KMS-11 (cell line): Measurements from ENCODE around the gene AOX1.

Experiments
- H2AFZ ChIP-seq: fragments of 200-600 bp; sonication (generic); 2 replicates; pipeline ENCODE4 v1.6.1; 2016; ENCODE audit warnings: antibody characterized with exemption, mixed run types, low read depth
- H3K27ac ChIP-seq: fragments of 200-600 bp; sonication (generic); 2 replicates; pipeline ENCODE4 v1.6.1; 2016; ENCODE audit warnings: mild to moderate bottlenecking, mixed run types
- H3K27me3 ChIP-seq: fragments of 200-600 bp; sonication (generic); 2 replicates; pipeline ENCODE4 v1.6.1; 2017; ENCODE audit warnings: mild to moderate bottlenecking, low read depth, mixed run types, moderate library complexity; ENCODE audit not compliant: insufficient read depth
- H3K36me3 ChIP-seq: fragments of 200-600 bp; sonication (generic); 2 replicates; pipeline ENCODE4 v1.6.1; 2017; ENCODE audit warnings: mild to moderate bottlenecking, mixed run types; ENCODE audit not compliant: insufficient read depth
- H3K4me1 ChIP-seq: fragments of 200-600 bp; sonication (generic); 2 replicates; pipeline ENCODE4 v1.6.1; 2016; ENCODE audit warnings: mild to moderate bottlenecking, low read depth, mixed run types; ENCODE audit not compliant: poor library complexity, severe bottlenecking
- H3K4me2 ChIP-seq: fragments of 200-600 bp; sonication (generic); 2 replicates; pipeline ENCODE4 v1.7.0; 2016; ENCODE audit warnings: mild to moderate bottlenecking, mixed run types
- H3K4me3 ChIP-seq: fragments of 200-600 bp; sonication (generic); IDR thresholded peaks from 2 replicates; pipeline ENCODE4 v1.6.1; 2017; ENCODE audit warnings: low read depth, low read length, mixed read lengths; ENCODE audit not compliant: insufficient read depth
- H3K79me2 ChIP-seq: fragments of 200-600 bp; sonication (generic); 2 replicates; pipeline ENCODE4 v1.6.1; 2016; ENCODE audit warnings: low read depth, mixed run types; ENCODE audit not compliant: insufficient read depth
- H3K9ac ChIP-seq: fragments of 200-600 bp; sonication (generic); 2 replicates; pipeline ENCODE4 v1.6.1; 2016; ENCODE audit warnings: mild to moderate bottlenecking, mixed run types
- H4K20me1 ChIP-seq: fragments of 200-600 bp; sonication (generic); 2 replicates; pipeline ENCODE4 v1.6.1; 2016; ENCODE audit warnings: mild to moderate bottlenecking, mixed run types; ENCODE audit not compliant: insufficient read depth
- TF ChIP-seq, protein P1 (sequence below): fragments of 200-600 bp; sonication (generic); conservative IDR thresholded peaks from 2 replicates; pipeline ENCODE4 v1.6.1; 2017; ENCODE audit warnings: low read depth, mild to moderate bottlenecking, antibody characterized with exemption, low read length, moderate library complexity, mixed read lengths

Gene AOX1

DNA sequence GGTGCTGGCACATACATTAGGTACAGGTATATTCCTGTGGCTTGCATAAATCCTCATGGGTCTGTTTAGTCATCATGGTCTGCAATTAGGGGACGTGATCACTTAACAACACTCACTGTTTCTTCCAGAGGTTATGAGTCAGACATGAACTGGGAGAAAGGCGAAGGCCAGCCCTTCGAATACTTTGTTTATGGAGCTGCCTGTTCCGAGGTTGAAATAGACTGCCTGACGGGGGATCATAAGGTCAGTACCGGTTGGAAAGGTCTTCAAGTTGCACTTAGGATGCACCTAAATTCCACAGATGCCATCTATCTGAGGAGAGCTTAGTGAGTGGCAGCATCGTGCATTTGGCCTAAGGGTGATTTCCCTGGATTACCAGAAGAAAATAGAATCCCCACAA lies 76.9 kb downstream of the AOX1 start:
- no peak overlapping the region for H2AFZ ChIP-seq
- H3K4me2 ChIP-seq = no peak overlapping the region
- H3K27ac ChIP-seq = no peak overlapping the region

DNA sequence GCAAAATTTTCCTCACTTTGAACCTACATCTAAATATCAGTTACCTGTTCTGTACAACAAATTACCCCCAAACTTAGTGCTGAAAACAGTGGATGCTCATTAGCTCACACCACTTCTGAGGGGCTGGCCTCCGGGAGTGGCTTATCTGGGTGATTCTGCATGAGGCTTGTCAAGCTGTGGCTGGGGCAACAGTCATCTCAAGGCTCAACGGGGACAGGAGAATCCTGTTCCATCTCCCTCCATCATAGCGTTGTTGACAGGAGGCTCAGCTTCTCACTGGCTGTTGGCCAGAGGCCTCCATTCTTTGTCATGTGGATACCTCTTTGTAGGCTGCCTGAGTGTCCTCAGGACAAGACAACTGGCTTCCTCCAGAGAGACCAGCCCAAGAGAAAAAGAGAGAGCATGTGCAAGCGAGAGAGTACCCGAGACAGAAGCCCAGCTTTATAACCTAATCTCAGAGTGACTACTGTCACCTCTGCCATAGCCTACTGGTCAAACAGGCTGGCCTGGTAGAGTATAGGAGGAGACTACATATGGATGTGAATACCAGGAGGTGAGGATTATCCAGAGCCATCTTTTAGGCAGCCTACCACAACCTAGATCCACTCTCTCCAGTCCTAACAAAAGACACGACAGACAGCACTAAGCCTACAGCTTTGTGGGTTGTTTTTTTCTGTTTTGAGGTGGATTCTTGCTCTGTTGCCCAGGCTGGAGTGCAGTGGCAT lies 79.1 kb downstream of the AOX1 start:
- H3K4me2 ChIP-seq = no peak overlapping the region
- TF ChIP-seq, protein P1, sequence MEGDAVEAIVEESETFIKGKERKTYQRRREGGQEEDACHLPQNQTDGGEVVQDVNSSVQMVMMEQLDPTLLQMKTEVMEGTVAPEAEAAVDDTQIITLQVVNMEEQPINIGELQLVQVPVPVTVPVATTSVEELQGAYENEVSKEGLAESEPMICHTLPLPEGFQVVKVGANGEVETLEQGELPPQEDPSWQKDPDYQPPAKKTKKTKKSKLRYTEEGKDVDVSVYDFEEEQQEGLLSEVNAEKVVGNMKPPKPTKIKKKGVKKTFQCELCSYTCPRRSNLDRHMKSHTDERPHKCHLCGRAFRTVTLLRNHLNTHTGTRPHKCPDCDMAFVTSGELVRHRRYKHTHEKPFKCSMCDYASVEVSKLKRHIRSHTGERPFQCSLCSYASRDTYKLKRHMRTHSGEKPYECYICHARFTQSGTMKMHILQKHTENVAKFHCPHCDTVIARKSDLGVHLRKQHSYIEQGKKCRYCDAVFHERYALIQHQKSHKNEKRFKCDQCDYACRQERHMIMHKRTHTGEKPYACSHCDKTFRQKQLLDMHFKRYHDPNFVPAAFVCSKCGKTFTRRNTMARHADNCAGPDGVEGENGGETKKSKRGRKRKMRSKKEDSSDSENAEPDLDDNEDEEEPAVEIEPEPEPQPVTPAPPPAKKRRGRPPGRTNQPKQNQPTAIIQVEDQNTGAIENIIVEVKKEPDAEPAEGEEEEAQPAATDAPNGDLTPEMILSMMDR = no peak
- H3K4me1 ChIP-seq = no peaks in the 10 kb centered on the region
- H3K36me3 ChIP-seq = no peaks in the 10 kb centered on the region
- H4K20me1 ChIP-seq = no peaks in the 10 kb centered on the region
- no peaks in the 10 kb centered on the region for H3K27me3 ChIP-seq
- no peak overlapping the region for H3K27ac ChIP-seq
- H3K4me3 ChIP-seq = no peak overlapping the region
- no peak overlapping the region for H3K9ac ChIP-seq
- H3K79me2 ChIP-seq = no peaks in the 10 kb centered on the region
- no peak overlapping the region for H2AFZ ChIP-seq

More for the DNA sequence above, 76.9 kb downstream of the AOX1 start:
- no peaks in the 10 kb centered on the region for H3K79me2 ChIP-seq
- no peak overlapping the region for H3K4me3 ChIP-seq
- no peaks in the 10 kb centered on the region for H3K4me1 ChIP-seq
- no peaks in the 10 kb centered on the region for H3K27me3 ChIP-seq
- H3K36me3 ChIP-seq = no peaks in the 10 kb centered on the region
- TF ChIP-seq, protein P1 = no peak
- no peaks in the 10 kb centered on the region for H4K20me1 ChIP-seq
- H3K9ac ChIP-seq = no peak overlapping the region

DNA sequence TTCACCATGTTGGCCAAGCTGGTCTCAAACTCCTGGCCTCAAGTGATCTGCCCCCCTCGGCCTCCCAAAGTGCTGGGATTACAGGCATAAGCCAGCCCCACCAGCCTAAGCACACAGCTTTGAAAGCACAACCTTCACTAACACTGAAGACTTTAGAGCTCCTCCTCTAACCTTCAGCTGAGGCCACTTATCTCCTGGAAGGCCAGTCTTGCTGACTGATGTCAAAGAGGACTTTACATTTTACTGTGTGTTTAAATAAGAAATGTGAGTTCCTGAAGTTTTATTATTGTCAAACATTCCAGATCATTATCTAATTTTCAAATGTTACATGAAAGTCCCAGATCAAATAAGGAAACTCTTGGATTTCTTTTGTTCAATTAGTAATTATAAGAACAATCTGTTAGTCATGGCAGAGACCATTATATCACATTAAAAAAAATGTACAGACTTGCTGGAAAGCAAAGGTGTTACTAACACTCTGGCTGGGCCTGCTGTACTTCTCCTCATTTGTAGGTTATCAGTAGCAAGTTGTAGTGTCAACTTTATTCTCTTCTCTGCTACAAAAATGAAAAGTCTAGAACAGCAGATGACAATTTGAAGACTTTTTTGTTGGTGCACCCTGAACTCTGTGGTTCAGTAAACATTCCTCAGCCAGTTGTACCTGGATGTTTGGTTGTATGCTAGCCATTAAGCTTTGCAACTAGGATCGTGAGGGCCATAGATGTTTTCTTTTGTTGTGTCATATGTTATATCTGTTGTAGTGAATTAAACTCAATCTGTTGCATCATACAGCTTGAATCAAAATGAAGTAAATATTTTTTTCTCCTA lies 80.0 kb downstream of the AOX1 start:
- Histone ChIP-seq H4K20me1 (no peaks in the 10 kb centered on the region), H3K79me2 (no peaks in the 10 kb centered on the region), H2AFZ (no peak overlapping the region), H3K27ac (no peak overlapping the region), H3K4me3 (no peak overlapping the region), H3K27me3 (no peaks in the 10 kb centered on the region), H3K9ac (no peak overlapping the region), H3K4me2 (no peak overlapping the region), H3K4me1 (no peaks in the 10 kb centered on the region), H3K36me3 (no peaks in the 10 kb centered on the region)
- TF ChIP-seq, protein P1 = no peak

DNA sequence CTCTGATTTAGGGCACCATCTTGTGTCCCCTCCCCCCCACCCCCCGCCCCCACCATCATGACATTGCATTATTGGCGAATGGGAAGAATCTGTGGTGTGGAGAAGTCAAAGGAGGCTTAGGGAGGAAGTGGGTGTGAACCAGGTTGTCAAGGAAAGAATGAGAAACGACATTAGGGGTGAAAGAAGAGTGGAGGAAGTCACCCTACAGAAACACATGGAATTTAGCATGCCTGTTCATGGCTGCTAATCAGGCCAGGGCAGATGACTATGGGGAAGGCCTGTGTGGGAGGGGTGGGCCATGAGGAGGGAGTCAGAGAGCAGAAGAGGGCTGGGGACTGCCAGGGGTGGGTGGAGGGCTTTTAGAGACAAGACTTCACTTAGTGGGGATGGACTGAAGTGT lies 81.6 kb downstream of the AOX1 start:
- no peak overlapping the region for H2AFZ ChIP-seq
- H3K79me2 ChIP-seq = no peaks in the 10 kb centered on the region
- no peak overlapping the region for H3K4me3 ChIP-seq
- H3K4me2 ChIP-seq = no peak overlapping the region
- H3K27me3 ChIP-seq = no peaks in the 10 kb centered on the region
- no peaks in the 10 kb centered on the region for H4K20me1 ChIP-seq
- TF ChIP-seq, protein P1 = no peak
- H3K27ac ChIP-seq = no peak overlapping the region
- no peaks in the 10 kb centered on the region for H3K4me1 ChIP-seq
- no peaks in the 10 kb centered on the region for H3K36me3 ChIP-seq
- H3K9ac ChIP-seq = no peak overlapping the region
